GM23338 (cell line): ENCODE measurements around the gene CES2. TPM values are rescaled to one million over a fixed set of nuclear protein-coding genes. Genes with fewer than 3 reads are reported as not detected.

Experiments
- ATAC-seq: fragments of 200-7000 bp; cut with Tn5 transposase; 3 replicates; pipeline ENCODE4 v1.9.1; 2020
- DNase-seq: peaks from one replicate; pipeline ENCODE4 v3.0.0-alpha.2; 2015; ENCODE audit warnings: low spot score
- H2AFZ ChIP-seq: fragments of 200-600 bp; sonication (generic); 2 replicates; pipeline ENCODE4 v1.8.0; 2016; ENCODE audit warnings: antibody characterized with exemption, mild to moderate bottlenecking, moderate library complexity
- H3F3A ChIP-seq: fragments of 200-600 bp; sonication (generic); replicated peaks from 2 replicates; pipeline ENCODE4 v1.8.0; 2017; ENCODE audit warnings: antibody characterized with exemption, mixed run types, low read depth
- H3K27ac ChIP-seq: fragments of 200-600 bp; sonication (generic); 2 replicates; pipeline ENCODE4 v1.6.1; 2016; ENCODE audit warnings: low read depth
- H3K27me3 ChIP-seq: fragments of 200-600 bp; sonication (generic); 2 replicates; pipeline ENCODE4 v1.8.0; 2016; ENCODE audit warnings: mild to moderate bottlenecking, mixed run types, moderate library complexity; ENCODE audit not compliant: insufficient read depth
- H3K36me3 ChIP-seq: fragments of 200-600 bp; sonication (generic); 2 replicates; pipeline ENCODE4 v1.8.0; 2016; ENCODE audit warnings: mild to moderate bottlenecking; ENCODE audit not compliant: insufficient read depth
- H3K4me1 ChIP-seq: fragments of 200-600 bp; sonication (generic); 2 replicates; pipeline ENCODE4 v1.8.0; 2016; ENCODE audit warnings: mild to moderate bottlenecking, moderate library complexity; ENCODE audit not compliant: insufficient read depth
- H3K4me2 ChIP-seq: fragments of 200-600 bp; sonication (generic); 2 replicates; pipeline ENCODE4 v1.7.1; 2017; ENCODE audit warnings: mixed run types
- H3K4me3 ChIP-seq: fragments of 200-600 bp; sonication (generic); 2 replicates; pipeline ENCODE4 v1.6.1; 2016; ENCODE audit warnings: mixed run types
- H3K79me2 ChIP-seq: fragments of 200-600 bp; sonication (generic); replicated peaks from 2 replicates; pipeline ENCODE4 v1.8.0; 2017; ENCODE audit warnings: mild to moderate bottlenecking; ENCODE audit not compliant: insufficient read depth
- H3K9me2 ChIP-seq: fragments of 200-600 bp; sonication (generic); 2 replicates; pipeline ENCODE4 v1.8.0; 2017; ENCODE audit not compliant: insufficient read depth
- H4K20me1 ChIP-seq: fragments of 200-600 bp; sonication (generic); replicated peaks from 2 replicates; pipeline ENCODE4 v1.8.0; 2017; ENCODE audit warnings: mild to moderate bottlenecking; ENCODE audit not compliant: insufficient read depth
- H3K27ac Mint-ChIP-seq: 2 replicates; pipeline ENCODE4 v1.8.0; 2020; ENCODE audit warnings: inconsistent platforms, mild to moderate bottlenecking, moderate library complexity, mixed read lengths
- H3K27me3 Mint-ChIP-seq: 3 replicates; pipeline ENCODE4 v1.8.0; 2022; ENCODE audit warnings: low read depth, mild to moderate bottlenecking, moderate library complexity, mixed read lengths, inconsistent platforms; ENCODE audit not compliant: insufficient read depth, poor library complexity
- H3K36me3 Mint-ChIP-seq: 3 replicates; pipeline ENCODE4 v1.8.0; 2021; ENCODE audit warnings: low read depth, mild to moderate bottlenecking, inconsistent platforms, moderate library complexity, mixed read lengths
- H3K4me1 Mint-ChIP-seq: 3 replicates; pipeline ENCODE4 v1.8.0; 2020; ENCODE audit warnings: mild to moderate bottlenecking, inconsistent platforms, mixed read lengths
- H3K4me3 Mint-ChIP-seq: 3 replicates; pipeline ENCODE4 v1.8.0; 2021; ENCODE audit warnings: moderate library complexity, mild to moderate bottlenecking, inconsistent platforms, mixed read lengths
- H3K9me3 Mint-ChIP-seq: 3 replicates; pipeline ENCODE4 v1.8.0; 2020; ENCODE audit warnings: moderate library complexity, mild to moderate bottlenecking, inconsistent platforms, mixed read lengths
- CREB1 ChIP-seq: fragments of 250-450 bp; sonication (Bioruptor Pico); IDR thresholded peaks from 2 replicates; pipeline ENCODE4 v1.5.0; 2020; ENCODE audit warnings: low read depth, mild to moderate bottlenecking, moderate library complexity
- CTCF ChIP-seq, 2 experiments: fragments of 200-600 bp in 1 of 2; sonication (generic) in 1 of 2; conservative IDR thresholded peaks; 2 replicates each; pipeline versions ENCODE4 v1.5.1 to v1.6.1; 2016 to 2017; ENCODE audit warnings: antibody characterized with exemption in 2 of 2, low read depth in 2 of 2, mild to moderate bottlenecking in 2 of 2, moderate library complexity in 1 of 2
- ETS1 ChIP-seq: IDR thresholded peaks from 2 replicates; pipeline ENCODE4 v1.6.1; 2016; ENCODE audit warnings: antibody characterized with exemption
- EZH2 ChIP-seq: fragments of 200-600 bp; sonication (generic); IDR thresholded peaks from one replicate; pipeline ENCODE4 v1.8.0; 2017; ENCODE audit warnings: antibody characterized with exemption, mild to moderate bottlenecking, low read depth; ENCODE audit not compliant: unreplicated experiment
- EZH2phosphoT487 ChIP-seq: fragments of 200-600 bp; sonication (generic); IDR thresholded peaks from one replicate; pipeline ENCODE4 v1.8.1; 2018; ENCODE audit warnings: antibody characterized with exemption; ENCODE audit not compliant: unreplicated experiment
- JUNB ChIP-seq: IDR thresholded peaks from one replicate; pipeline ENCODE4 v1.6.1; 2016; ENCODE audit warnings: antibody characterized with exemption; ENCODE audit not compliant: unreplicated experiment
- NANOG ChIP-seq: IDR thresholded peaks from 2 replicates; pipeline ENCODE4 v1.6.1; 2016; ENCODE audit warnings: antibody characterized with exemption, borderline replicate concordance
- POLR2AphosphoS5 ChIP-seq: IDR thresholded peaks from 2 replicates; pipeline ENCODE4 v1.6.1; 2016; ENCODE audit warnings: antibody characterized with exemption, low read depth
- REST ChIP-seq: IDR thresholded peaks from one replicate; pipeline ENCODE4 v1.6.1; 2018; ENCODE audit warnings: antibody characterized with exemption; ENCODE audit not compliant: unreplicated experiment
- STAT1 ChIP-seq: IDR thresholded peaks from one replicate; pipeline ENCODE4 v1.6.1; 2016; ENCODE audit warnings: antibody characterized with exemption; ENCODE audit not compliant: unreplicated experiment
- ZNF114 ChIP-seq: fragments of 250-450 bp; sonication (Bioruptor Pico); IDR thresholded peaks from 2 replicates; pipeline ENCODE4 v1.5.0; 2020; ENCODE audit warnings: mild to moderate bottlenecking, moderate library complexity
- ZNF331 ChIP-seq: fragments of 250-450 bp; sonication (Bioruptor Pico); IDR thresholded peaks from 2 replicates; pipeline ENCODE4 v1.5.0; 2020; ENCODE audit warnings: low read depth, mild to moderate bottlenecking, moderate library complexity
- ZNF462 ChIP-seq: fragments of 250-450 bp; sonication (Bioruptor Pico); IDR thresholded peaks from 2 replicates; pipeline ENCODE4 v1.5.0; 2020; ENCODE audit warnings: mild to moderate bottlenecking, moderate library complexity
- polyA plus RNA-seq: library from polyadenylated mRNA; unstranded; fragments of >200 nt; fragmentation: Nextera tagmentation; extraction: Ambion mirVana; gene quantifications from 2 replicates; pipeline ENCODE4 v1.2.1, GENCODE V29; 2016
- total RNA-seq: library from RNA; depleted of rRNA; stranded (reverse); fragments of >200 nt; shearing (Covaris generic); gene quantifications from 2 replicates; pipeline ENCODE4 v1.2.3, GENCODE V29; 2014

The CES2 gene
- total and polyA plus RNA-seq, 2 experiments from 2014 or later, result 5.0 to 9.3 TPM

GRCh38 chr16:66953462-66954096 lies 18.3 kb downstream of the CES2 start:
- Histone ChIP-seq H3K4me3 (no peak overlapping the region), H3K27ac (no peak overlapping the region), H3K4me1 (no peaks in the 10 kb centered on the region), H4K20me1 (no peaks in the 10 kb centered on the region), H3K9me2 (no peaks in the 10 kb centered on the region), H3K79me2 (no peaks in the 10 kb centered on the region), H2AFZ (peak overlapping the region; percentile 18; the same call in 1 of the 2 replicates), H3F3A (no peaks in the 10 kb centered on the region), H3K36me3 (no peaks in the 10 kb centered on the region), H3K4me2 (no peak overlapping the region), H3K27me3 (peaks cover 37% of the 10 kb centered on the region)
- no peak overlapping the region for H3K27ac Mint-ChIP-seq
- H3K4me1 Mint-ChIP-seq, result peaks cover 3% of the 10 kb centered on the region; the same call in 1 of the 3 replicates
- H3K36me3 Mint-ChIP-seq, result 0 out of 3 replicates have a peak, but pooled peaks cover 4% of the 10 kb centered on the region
- H3K9me3 Mint-ChIP-seq, result peaks cover 10% of the 10 kb centered on the region; the same call in 2 of the 3 replicates
- H3K27me3 Mint-ChIP-seq, result peaks cover 30% of the 10 kb centered on the region
- TF ChIP-seq ETS1 (no peak), CTCF (conservative IDR thresholded peaks at IDR 0.05; ENCODE audit: low read depth in 2 of 2) (no peak), ZNF462 (CRISPR knock-in tag) (no peak), JUNB (no peak), EZH2 (no peak), ZNF331 (no peak), CREB1 (CRISPR knock-in tag) (no peak), POLR2AphosphoS5 (no peak), ZNF114 (no peak), EZH2phosphoT487 (no peak), NANOG (no peak), STAT1 (no peak), REST (no peak)
- ATAC-seq, result no peak
- no peak overlapping the region for H3K4me3 Mint-ChIP-seq
- no peak for DNase-seq
